GM19463 (cell line): ENCODE measurements around the gene BMF.

ENCODE experiments used
- ATAC-seq: cut with Tn5 transposase; IDR thresholded peaks from one replicate; pipeline ENCODE4 v1.9.1; 2021; ENCODE audit warnings: mild to moderate bottlenecking, moderate library complexity; ENCODE audit not compliant: unreplicated experiment

Gene BMF

DNA sequence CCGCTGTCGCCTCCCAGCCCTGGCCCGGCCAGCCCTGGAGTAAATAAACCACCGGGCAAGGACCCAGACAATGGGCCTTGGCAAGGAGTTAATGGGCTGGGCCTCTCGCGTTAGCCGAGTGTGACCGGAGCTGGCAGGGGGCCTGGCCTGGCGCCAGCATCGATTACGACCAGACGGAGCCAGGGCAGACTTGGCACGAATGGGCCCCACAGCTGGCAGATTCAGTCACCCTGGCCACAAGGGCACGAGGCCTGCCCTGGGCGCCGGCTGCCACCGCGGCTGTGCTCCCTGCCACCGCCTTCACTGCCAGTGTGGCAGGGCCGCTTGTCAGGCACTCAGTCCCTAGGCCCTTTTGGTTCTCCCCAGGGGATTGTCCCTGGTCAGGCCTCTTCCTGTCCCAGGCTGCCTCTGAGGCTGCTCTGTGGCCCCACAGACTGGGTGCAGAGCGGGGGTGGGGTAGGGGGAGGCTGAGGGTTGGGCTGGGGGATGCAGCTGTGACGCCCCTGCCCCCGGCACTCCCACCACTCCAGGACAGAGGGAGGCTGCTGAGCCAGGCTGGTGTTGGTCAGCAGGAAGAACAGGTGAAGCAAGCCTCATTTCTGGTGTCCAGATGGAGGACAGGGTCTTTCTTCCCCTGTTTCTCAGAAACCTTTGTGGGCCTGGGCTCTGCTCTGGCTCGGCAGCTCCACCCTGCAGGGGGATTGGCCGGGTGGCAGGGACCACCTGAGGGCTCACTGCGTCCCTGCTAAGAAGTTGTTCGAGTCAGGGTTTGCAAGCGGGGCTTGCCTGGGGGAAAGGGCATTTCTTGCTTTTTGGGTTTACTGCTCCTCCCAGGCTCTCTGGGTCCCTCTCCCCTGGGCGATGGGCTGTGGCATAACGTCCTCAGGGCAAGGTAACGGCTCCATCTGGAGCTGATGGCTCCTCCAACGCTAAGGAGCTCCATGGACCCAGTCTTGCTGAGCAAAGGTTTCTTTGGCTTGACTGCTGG lies 39.2 kb downstream of the BMF start:
- peak; percentile 77 for ATAC-seq

GRCh38 chr15:40067921-40068624 lies 40.6 kb downstream of the BMF start:
- ATAC-seq = no peak

- no peak for ATAC-seq
These were observed 42.1 kb downstream of the BMF start for GRCh38 chr15:40066589-40066988.

GRCh38 chr15:40065166-40065565 lies 43.5 kb downstream of the BMF start:
- ATAC-seq = no peak

- ATAC-seq = peak; percentile 46
These were observed 44.3 kb downstream of the BMF start for GRCh38 chr15:40064231-40064894.

DNA sequence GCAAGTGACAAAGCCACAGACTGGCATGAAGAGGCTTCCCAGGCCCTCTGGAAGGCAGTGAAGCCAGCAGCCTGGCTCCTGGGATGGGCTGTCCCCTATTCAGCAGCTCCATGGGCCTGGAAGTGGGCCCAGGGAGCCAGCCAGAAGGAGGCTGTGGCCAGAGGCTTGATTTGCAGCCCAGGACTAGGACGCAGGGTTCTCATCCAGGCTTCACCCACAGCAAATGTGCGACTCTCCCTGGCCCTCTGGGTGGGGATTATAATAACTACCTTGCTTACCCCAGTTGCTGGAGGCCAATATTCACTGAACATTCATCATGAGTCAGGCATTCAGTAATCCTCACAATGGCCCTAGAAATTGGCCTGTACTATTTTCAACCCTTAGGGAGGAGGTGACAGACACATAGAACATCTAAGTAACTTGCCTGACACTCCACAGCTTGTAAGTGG lies 45.1 kb downstream of the BMF start:
- ATAC-seq = no peak

- ATAC-seq = no peak
These were observed 45.7 kb downstream of the BMF start for GRCh38 chr15:40062816-40063562.

- peak; percentile 54 for ATAC-seq
These were observed 47.3 kb downstream of the BMF start for GRCh38 chr15:40061212-40061901.

GRCh38 chr15:40060236-40060961 lies 48.3 kb downstream of the BMF start:
- ATAC-seq = no peak

- no peak for ATAC-seq
These were observed 48.9 kb downstream of the BMF start for GRCh38 chr15:40059821-40060220.

DNA sequence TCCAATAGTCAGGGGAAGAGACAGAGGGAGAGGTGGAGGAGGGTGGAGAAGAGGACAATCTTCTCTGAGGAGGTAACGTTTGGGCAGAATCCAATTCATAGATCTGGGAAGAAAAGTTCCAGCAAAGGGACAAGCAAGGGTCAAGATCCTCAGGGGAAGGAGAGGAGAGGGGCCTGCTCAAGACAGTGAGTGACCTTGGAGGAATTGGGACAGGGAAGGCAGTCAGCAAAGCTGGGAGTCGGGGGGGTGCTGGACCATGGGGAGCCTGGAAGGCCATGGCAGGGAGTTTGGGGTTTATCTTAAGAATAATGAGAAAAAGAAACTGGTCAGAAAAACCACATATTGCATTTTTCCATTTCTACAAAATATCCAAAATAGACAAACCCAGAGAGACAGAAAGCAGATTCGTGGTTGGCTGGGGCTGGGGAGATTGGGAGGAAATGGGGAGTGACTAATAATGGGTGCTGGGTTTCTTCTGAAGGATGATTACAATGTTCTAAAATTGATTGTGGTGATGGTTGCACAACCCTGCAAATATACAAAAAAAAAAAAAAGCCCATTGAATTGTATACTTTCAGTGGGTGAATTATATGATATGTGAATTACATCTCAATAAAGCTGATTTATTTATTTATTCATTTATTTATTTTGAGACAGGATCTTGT lies 50.1 kb downstream of the BMF start:
- ATAC-seq = no peak

DNA sequence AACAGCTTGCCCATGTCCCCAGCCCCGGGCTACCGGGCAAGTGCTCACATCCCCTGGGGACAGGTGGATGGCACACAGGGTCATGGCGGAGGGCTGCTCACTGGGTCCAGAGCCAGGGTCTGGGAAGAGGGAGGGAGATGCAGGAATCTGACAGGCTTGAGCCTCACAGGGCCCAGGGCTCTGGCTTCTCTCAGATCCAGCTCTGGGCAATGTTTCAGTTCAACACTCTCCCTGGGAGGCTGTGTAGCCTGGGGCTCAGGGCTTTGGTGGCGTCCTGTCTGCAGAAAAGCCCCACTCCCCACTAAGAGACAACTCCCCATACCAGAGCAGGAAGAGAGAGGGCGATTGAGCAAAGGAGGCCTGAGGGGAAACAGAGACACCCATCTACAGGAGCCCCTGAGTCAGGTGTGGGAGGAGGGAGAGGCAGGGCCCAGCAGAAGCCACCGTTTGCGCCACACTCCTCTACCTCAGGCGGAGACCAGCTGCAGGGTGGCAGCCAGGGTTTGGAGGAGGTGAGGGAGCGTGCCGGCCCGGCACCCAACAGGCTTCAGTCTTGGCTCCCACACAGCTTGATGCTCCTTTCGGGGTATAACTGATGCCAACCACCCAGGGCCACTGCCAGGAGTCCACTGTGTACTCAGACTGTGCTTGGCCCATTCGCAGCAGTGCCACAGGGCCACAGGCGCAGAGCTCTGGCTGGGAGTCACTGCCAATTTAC lies 52.9 kb downstream of the BMF start:
- no peak for ATAC-seq

- peak; percentile 86 for ATAC-seq
These were observed 53.7 kb downstream of the BMF start for GRCh38 chr15:40054855-40055575.

DNA sequence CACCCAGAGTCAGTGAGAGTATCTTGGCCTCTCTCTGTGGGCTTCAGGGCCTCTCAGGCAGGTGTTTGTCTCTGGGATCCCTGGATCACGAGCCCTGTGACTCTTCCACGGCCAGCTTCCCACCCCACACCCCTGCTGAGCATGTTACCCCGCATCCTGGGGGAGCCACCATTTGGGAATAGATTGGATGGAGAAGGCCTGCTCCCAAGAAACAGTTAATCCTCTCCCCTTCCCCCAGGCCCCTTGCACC lies 54.1 kb downstream of the BMF start:
- peak; percentile 46 for ATAC-seq

DNA sequence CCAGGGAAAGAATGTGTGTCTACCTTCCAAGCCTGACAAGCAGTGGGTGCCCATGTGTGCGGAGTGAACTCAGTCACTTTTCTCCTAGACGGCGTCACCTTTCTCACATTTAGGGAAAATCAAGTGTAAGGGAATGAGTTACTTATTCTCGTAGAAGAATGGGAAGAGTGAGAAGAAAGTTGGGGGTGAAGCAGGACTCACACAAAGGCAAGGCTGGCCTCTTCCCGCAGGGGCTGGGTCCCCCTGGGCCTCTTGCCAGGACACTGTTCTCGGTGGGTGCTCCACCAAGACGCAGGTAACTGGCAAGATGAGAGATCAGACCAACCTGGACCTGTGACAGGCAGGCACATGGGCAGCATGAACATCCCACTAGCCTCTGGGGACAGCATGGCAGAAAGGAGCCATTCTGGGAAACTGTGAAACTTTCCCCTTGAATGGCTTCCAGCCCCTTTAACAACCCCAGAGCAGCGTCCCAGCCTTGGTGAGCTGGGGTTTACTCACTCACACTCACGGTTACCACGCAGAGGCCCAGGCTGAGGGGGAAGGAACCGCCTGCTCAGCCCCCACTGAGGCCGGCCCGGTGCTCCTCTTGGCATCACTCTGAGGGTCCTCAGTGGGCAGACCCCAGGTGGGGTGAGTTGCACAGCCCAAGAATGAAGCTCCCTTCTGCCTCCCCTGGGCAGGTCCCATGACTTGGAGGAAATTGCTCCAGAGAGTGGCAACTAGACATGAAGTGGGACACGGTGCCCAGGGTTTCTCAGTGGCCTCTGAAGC lies 54.7 kb downstream of the BMF start:
- peak; percentile 24 for ATAC-seq

DNA sequence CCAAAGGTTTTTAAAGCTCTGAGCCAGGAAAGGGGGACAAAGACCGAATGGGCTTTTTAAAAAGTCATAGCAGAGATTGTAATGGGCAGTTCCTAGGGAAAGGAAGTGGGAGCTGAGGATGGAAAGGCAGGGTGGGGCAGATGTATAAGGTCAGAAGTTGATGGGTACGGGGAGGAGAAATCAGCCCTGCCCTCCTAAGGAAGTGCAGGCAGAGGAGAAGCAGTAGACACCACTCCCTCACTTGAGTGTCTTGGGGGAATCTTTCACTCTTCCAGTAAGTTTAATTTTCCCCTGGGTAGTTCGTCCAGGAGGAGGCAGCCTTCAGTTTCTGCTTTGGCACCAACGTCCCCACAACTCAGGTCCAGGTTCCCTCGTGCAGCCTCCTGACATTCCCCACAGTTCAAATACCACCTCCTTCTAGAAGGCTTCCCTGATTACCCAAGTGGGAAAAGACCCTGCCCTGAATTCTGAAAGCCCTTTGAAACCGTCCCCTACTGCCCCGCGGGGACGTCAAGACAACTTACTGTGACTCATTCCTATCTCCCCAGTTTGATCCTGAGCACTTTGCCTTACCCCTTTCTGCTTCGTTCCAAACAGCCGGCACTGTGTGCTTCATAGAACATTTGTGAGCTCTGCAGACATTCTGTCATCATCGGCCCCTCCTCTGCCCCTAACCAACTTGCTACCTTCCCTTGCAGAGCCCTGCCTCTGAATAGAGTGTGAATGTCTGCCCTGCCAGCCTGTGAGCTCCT lies 55.4 kb downstream of the BMF start:
- no peak for ATAC-seq
